ENCODE results near the gene HAAO. TPM values are rescaled to one million over a fixed set of nuclear protein-coding genes. Genes with fewer than 3 reads are reported as not detected.

HAAO gene
- total and polyA plus RNA-seq, 2 donors (not counting 1 experiment from before 2014, with no cell fraction given), result 6.4 to 17.6 TPM

DNA sequence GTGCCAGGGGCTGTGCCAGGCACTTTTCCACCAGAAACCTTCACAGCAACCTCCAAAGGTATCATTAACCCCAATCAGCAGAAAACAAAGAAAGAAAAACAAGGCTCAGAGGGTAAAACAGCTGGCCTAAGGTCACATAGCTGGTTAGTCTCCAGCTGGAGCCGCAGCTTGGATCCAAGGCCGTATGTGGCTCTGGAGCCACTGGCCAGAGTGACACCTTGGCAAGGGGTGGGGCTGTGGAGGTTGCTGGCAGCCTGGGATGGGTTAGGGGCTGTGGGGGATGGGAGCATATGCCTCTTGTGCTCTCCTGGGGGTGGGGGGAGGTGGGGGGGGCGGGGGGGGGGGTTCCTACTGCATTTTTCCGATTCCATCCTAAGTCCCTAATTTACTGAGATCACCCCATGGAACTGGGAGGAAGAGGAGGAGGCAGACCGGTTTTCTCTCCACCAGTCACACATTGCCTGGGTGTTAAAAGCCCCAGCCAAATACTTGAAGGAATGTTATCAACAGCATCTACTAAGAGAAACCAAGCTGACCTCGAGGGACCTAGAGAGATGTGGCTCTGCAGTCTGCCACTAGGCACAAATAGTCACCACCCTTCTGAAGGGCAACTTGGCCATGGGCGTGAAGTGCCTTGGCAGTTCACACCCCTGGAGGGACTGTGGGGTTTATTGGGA is 8.0 kb downstream of the HAAO start:
- no peak overlapping the region for H3K4me3 Mint-ChIP-seq

DNA sequence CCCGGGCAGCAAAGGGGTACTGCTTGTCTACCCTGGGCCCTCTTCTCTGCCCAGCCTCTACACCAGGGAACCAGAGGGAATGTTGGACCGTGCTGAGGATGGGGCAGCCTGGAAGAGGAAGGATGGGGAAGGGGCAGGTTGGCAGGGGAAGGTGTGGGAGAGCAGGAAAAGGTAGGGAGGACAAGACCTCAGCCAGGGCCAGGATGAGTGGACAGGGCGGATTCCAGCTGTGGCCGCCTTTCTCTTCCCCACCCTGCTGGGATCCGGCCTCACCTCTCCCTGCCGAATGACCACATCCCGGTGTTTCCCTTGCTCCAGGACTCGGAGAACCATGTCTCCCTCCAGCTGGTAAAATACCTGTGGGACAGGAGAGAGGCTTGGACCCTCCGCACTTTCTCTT is 8.9 kb downstream of the HAAO start:
- Mint-ChIP-seq H3K4me1 (no peaks in the 10 kb centered on the region), H3K9me3 (ENCODE audit: insufficient read depth) (no peaks in the 10 kb centered on the region), H3K4me3 (no peak overlapping the region), H3K27me3 (no peaks in the 10 kb centered on the region), H3K27ac (no peak overlapping the region)
- no peaks in the 10 kb centered on the region for H3K27me3 ChIP-seq (replicated peaks in 1 of 4; ENCODE audit: control extremely low read depth in 1 of 4, control insufficient read depth in 3 of 4, insufficient read depth in 4 of 4, low read length in 3 of 4)
- ATAC-seq (ENCODE audit: low read depth) (no peak), DNase-seq (no peak)
- no peak overlapping the region for H3K4me3 ChIP-seq (ENCODE audit: control extremely low read depth in 1 of 5, extremely low read depth in 1 of 5, insufficient read depth in 1 of 5, low read depth in 2 of 5, low read length in 4 of 5)
- H2AFZ ChIP-seq (ENCODE audit: insufficient read depth, low read depth, low read length, poor library complexity, severe bottlenecking), result no peak overlapping the region
- 95% methylated on average over 7 of the region's 9 CpGs for WGBS (ENCODE audit: insufficient coverage)
- TF ChIP-seq, protein P1, sequence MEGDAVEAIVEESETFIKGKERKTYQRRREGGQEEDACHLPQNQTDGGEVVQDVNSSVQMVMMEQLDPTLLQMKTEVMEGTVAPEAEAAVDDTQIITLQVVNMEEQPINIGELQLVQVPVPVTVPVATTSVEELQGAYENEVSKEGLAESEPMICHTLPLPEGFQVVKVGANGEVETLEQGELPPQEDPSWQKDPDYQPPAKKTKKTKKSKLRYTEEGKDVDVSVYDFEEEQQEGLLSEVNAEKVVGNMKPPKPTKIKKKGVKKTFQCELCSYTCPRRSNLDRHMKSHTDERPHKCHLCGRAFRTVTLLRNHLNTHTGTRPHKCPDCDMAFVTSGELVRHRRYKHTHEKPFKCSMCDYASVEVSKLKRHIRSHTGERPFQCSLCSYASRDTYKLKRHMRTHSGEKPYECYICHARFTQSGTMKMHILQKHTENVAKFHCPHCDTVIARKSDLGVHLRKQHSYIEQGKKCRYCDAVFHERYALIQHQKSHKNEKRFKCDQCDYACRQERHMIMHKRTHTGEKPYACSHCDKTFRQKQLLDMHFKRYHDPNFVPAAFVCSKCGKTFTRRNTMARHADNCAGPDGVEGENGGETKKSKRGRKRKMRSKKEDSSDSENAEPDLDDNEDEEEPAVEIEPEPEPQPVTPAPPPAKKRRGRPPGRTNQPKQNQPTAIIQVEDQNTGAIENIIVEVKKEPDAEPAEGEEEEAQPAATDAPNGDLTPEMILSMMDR (IDR thresholded peaks at IDR 0.05), result no peak
- no peak for TF ChIP-seq EZH2 (IDR thresholded peaks at IDR 0.05; ENCODE audit: borderline replicate concordance, insufficient read depth, low read depth, low read length, poor library complexity, severe bottlenecking)
- no peaks in the 10 kb centered on the region for H3K36me3 ChIP-seq (replicated peaks in 1 of 2; ENCODE audit: control extremely low read depth in 1 of 2, control insufficient read depth in 1 of 2, extremely low read depth in 1 of 2, insufficient read depth in 2 of 2, low read length in 1 of 2)
- no peak overlapping the region for H3K9ac ChIP-seq (ENCODE audit: low read length)
- H3K27ac ChIP-seq (ENCODE audit: low read length in 2 of 2), result no peak overlapping the region
- ChIA-PET CTCF (no interaction called here), POLR2A (no interaction called here)
- intact Hi-C loops (cut with micrococcal nuclease), result no loop called here
- H3K4me2 ChIP-seq (replicated peaks; ENCODE audit: low read depth, low read length, poor library complexity, severe bottlenecking), result no peak overlapping the region
- no peaks in the 10 kb centered on the region for H3K4me1 ChIP-seq (ENCODE audit: control insufficient read depth in 2 of 2, insufficient read depth in 2 of 2, low read length in 2 of 2)
- H3K9me3 ChIP-seq (ENCODE audit: control extremely low read depth in 1 of 3, control insufficient read depth in 2 of 3, insufficient read depth in 1 of 3, low read length in 2 of 3), result peaks cover 0 to 14% (median 1%) of the 10 kb centered on the region in 3 donors
- no peaks in the 10 kb centered on the region for H4K20me1 ChIP-seq (ENCODE audit: control insufficient read depth, insufficient read depth, low read length, poor library complexity, severe bottlenecking)
- H3K79me2 ChIP-seq (ENCODE audit: control insufficient read depth, insufficient read depth, low read length), result peaks cover 4% of the 10 kb centered on the region

More for the DNA sequence above, 8.0 kb downstream of the HAAO start:
- POLR2A ChIA-PET, result no interaction called here
- no peaks in the 10 kb centered on the region for H4K20me1 ChIP-seq (ENCODE audit: control insufficient read depth, insufficient read depth, low read length, poor library complexity, severe bottlenecking)
- no peaks in the 10 kb centered on the region for H3K36me3 ChIP-seq (replicated peaks in 1 of 2; ENCODE audit: control extremely low read depth in 1 of 2, control insufficient read depth in 1 of 2, extremely low read depth in 1 of 2, insufficient read depth in 2 of 2, low read length in 1 of 2)
- Mint-ChIP-seq H3K27me3 (no peaks in the 10 kb centered on the region), H3K4me1 (no peaks in the 10 kb centered on the region), H3K9me3 (ENCODE audit: insufficient read depth) (no peaks in the 10 kb centered on the region), H3K27ac (no peak overlapping the region)
- DNase-seq (no peak), ATAC-seq (ENCODE audit: low read depth) (no peak)
- no peak overlapping the region for H3K4me2 ChIP-seq (replicated peaks; ENCODE audit: low read depth, low read length, poor library complexity, severe bottlenecking)
- no peaks in the 10 kb centered on the region for H3K4me1 ChIP-seq (ENCODE audit: control insufficient read depth in 2 of 2, insufficient read depth in 2 of 2, low read length in 2 of 2)
- H3K9ac ChIP-seq (ENCODE audit: low read length), result no peak overlapping the region
- no peaks in the 10 kb centered on the region for H3K27me3 ChIP-seq (replicated peaks in 1 of 4; ENCODE audit: control extremely low read depth in 1 of 4, control insufficient read depth in 3 of 4, insufficient read depth in 4 of 4, low read length in 3 of 4)
- peaks cover 0 to 11% (median 1%) of the 10 kb centered on the region in 3 donors for H3K9me3 ChIP-seq (ENCODE audit: control extremely low read depth in 1 of 3, control insufficient read depth in 2 of 3, insufficient read depth in 1 of 3, low read length in 2 of 3)
- TF ChIP-seq, protein P1 (IDR thresholded peaks at IDR 0.05), result no peak
- no CpG with 5 or more reads among the region's 7 CpGs for WGBS (ENCODE audit: insufficient coverage)
- intact Hi-C loops (cut with micrococcal nuclease), result no loop called here
- no peak overlapping the region for H3K4me3 ChIP-seq (ENCODE audit: control extremely low read depth in 1 of 5, extremely low read depth in 1 of 5, insufficient read depth in 1 of 5, low read depth in 2 of 5, low read length in 4 of 5)
- H3K79me2 ChIP-seq (ENCODE audit: control insufficient read depth, insufficient read depth, low read length), result peaks cover 8% of the 10 kb centered on the region
- H3K27ac ChIP-seq (ENCODE audit: low read length in 2 of 2), result no peak overlapping the region
- H2AFZ ChIP-seq (ENCODE audit: insufficient read depth, low read depth, low read length, poor library complexity, severe bottlenecking), result no peak overlapping the region
- CTCF ChIA-PET, result interaction anchor here (1.0 kb wide), 1 partner anchor 8 kb away, joined by 4 read pairs; no protein-coding TSS in a partner anchor

Data from B cell (primary cell).